H9 (cell line): ENCODE measurements around the gene SERTAD1. TPM values are rescaled to one million over a fixed set of nuclear protein-coding genes. Genes with fewer than 3 reads are reported as not detected.

Source experiments
- DNase-seq: peaks from one replicate; pipeline ENCODE4 v3.0.0-alpha.2; 2017
- H2AFZ ChIP-seq: one replicate; pipeline ENCODE4 v1.6.1; 2013; ENCODE audit warnings: mild to moderate bottlenecking, low read length, control low read depth, moderate library complexity
- H2AK5ac ChIP-seq: 2 replicates; pipeline ENCODE4 v1.6.1; 2013; ENCODE audit warnings: low read length, control low read depth, mixed read lengths; ENCODE audit not compliant: insufficient read length
- H2BK120ac ChIP-seq: one replicate; pipeline ENCODE4 v1.6.1; 2013; ENCODE audit warnings: low read depth, mild to moderate bottlenecking, low read length, control low read depth, inconsistent platforms; ENCODE audit not compliant: poor library complexity, severe bottlenecking
- H2BK12ac ChIP-seq: 2 replicates; pipeline ENCODE4 v1.6.1; 2013; ENCODE audit warnings: low read length, control low read depth, mixed read lengths, low read depth; ENCODE audit not compliant: insufficient read length
- H2BK15ac ChIP-seq: 2 replicates; pipeline ENCODE4 v1.6.1; 2013; ENCODE audit warnings: low read depth, low read length, control low read depth
- H2BK20ac ChIP-seq: one replicate; pipeline ENCODE4 v1.6.1; 2013; ENCODE audit warnings: low read depth, mild to moderate bottlenecking, low read length, control low read depth, inconsistent platforms; ENCODE audit not compliant: poor library complexity, severe bottlenecking
- H2BK5ac ChIP-seq: 2 replicates; pipeline ENCODE4 v1.6.1; 2013; ENCODE audit warnings: low read length, control low read depth, mixed read lengths; ENCODE audit not compliant: insufficient read length
- H3K14ac ChIP-seq: 2 replicates; pipeline ENCODE4 v1.6.1; 2013; ENCODE audit warnings: low read length, control low read depth; ENCODE audit not compliant: insufficient read depth
- H3K18ac ChIP-seq: 2 replicates; pipeline ENCODE4 v1.6.1; 2013; ENCODE audit warnings: low read depth, mild to moderate bottlenecking, mixed read lengths, low read length, control low read depth; ENCODE audit not compliant: insufficient read length
- H3K23ac ChIP-seq: 2 replicates; pipeline ENCODE4 v1.6.1; 2013; ENCODE audit warnings: low read length, control low read depth, mixed read lengths, low read depth; ENCODE audit not compliant: insufficient read length
- H3K23me2 ChIP-seq: 2 replicates; pipeline ENCODE4 v1.6.1; 2013; ENCODE audit warnings: low read depth, mild to moderate bottlenecking, mixed read lengths, low read length, control low read depth; ENCODE audit not compliant: insufficient read length, poor library complexity, severe bottlenecking
- H3K27ac ChIP-seq: 2 replicates; pipeline ENCODE4 v1.5.1; 2013; ENCODE audit warnings: low read length, control low read depth, mixed read lengths, low read depth; ENCODE audit not compliant: insufficient read length
- H3K27me3 ChIP-seq: 2 replicates; pipeline ENCODE4 v1.6.1; 2013; ENCODE audit warnings: low read length, control low read depth, inconsistent platforms; ENCODE audit not compliant: insufficient read depth
- H3K4ac ChIP-seq: 2 replicates; pipeline ENCODE4 v1.6.1; 2013; ENCODE audit warnings: low read depth, mild to moderate bottlenecking, control low read depth, inconsistent platforms, low read length, moderate library complexity
- H3K4me1 ChIP-seq: 2 replicates; pipeline ENCODE4 v1.6.1; 2013; ENCODE audit warnings: low read length, control low read depth, inconsistent platforms; ENCODE audit not compliant: insufficient read depth
- H3K4me2 ChIP-seq: 2 replicates; pipeline ENCODE4 v1.6.1; 2013; ENCODE audit warnings: low read length, control low read depth, mixed read lengths; ENCODE audit not compliant: insufficient read length, insufficient read depth
- H3K56ac ChIP-seq: 2 replicates; pipeline ENCODE4 v1.6.1; 2013; ENCODE audit warnings: low read depth, mild to moderate bottlenecking, mixed read lengths, low read length, control low read depth; ENCODE audit not compliant: insufficient read length
- H3K79me1 ChIP-seq: 2 replicates; pipeline ENCODE4 v1.6.1; 2013; ENCODE audit warnings: low read depth, mild to moderate bottlenecking, moderate library complexity, low read length, control low read depth, inconsistent platforms; ENCODE audit not compliant: insufficient read depth, poor library complexity, severe bottlenecking
- H3K79me2 ChIP-seq: 2 replicates; pipeline ENCODE4 v1.6.1; 2013; ENCODE audit warnings: low read length, control low read depth, inconsistent platforms; ENCODE audit not compliant: insufficient read depth
- H3K9ac ChIP-seq: 2 replicates; pipeline ENCODE4 v1.6.1; 2013; ENCODE audit warnings: low read length, control low read depth, mixed read lengths; ENCODE audit not compliant: insufficient read length; ENCODE audit errors: extremely low read depth
- H3K9me3 ChIP-seq: one replicate; pipeline ENCODE4 v1.6.1; 2013; ENCODE audit warnings: low read depth, low read length, inconsistent platforms; ENCODE audit not compliant: control insufficient read depth
- H3T11ph ChIP-seq: one replicate; pipeline ENCODE4 v1.6.1; 2013; ENCODE audit warnings: mild to moderate bottlenecking, low read length, control low read depth, inconsistent platforms
- H4K20me1 ChIP-seq: one replicate; pipeline ENCODE4 v1.6.1; 2013; ENCODE audit not compliant: control insufficient read depth, insufficient read length, insufficient read depth
- H4K5ac ChIP-seq: 2 replicates; pipeline ENCODE4 v1.6.1; 2013; ENCODE audit warnings: low read depth, mild to moderate bottlenecking, mixed read lengths, low read length, control low read depth; ENCODE audit not compliant: insufficient read length
- H4K8ac ChIP-seq: replicated peaks from 2 replicates; pipeline ENCODE4 v1.6.1; 2013; ENCODE audit warnings: low read length, control low read depth, mixed read lengths, low read depth; ENCODE audit not compliant: insufficient read length
- H4K91ac ChIP-seq: 2 replicates; pipeline ENCODE4 v1.6.1; 2013; ENCODE audit warnings: low read depth, mild to moderate bottlenecking, moderate library complexity, mixed read lengths, low read length, control low read depth; ENCODE audit not compliant: insufficient read length
- H3K27ac Mint-ChIP-seq, 3 experiments: 2 replicates in 2 of 3; 3 replicates in 1 of 3; pipeline ENCODE4 v1.8.0; 2020 to 2021; ENCODE audit warnings: mixed read lengths in 3 of 3, mild to moderate bottlenecking in 1 of 3, moderate library complexity in 1 of 3
- H3K27me3 Mint-ChIP-seq: 2 replicates; pipeline ENCODE4 v1.8.0; 2021; ENCODE audit warnings: low read depth, mild to moderate bottlenecking, moderate library complexity, mixed read lengths
- H3K36me3 Mint-ChIP-seq, 3 experiments: 2 replicates in 2 of 3; 3 replicates in 1 of 3; pipeline ENCODE4 v1.8.0; 2020 to 2021; ENCODE audit warnings: low read depth in 3 of 3, mixed read lengths in 3 of 3; ENCODE audit not compliant: insufficient read depth in 1 of 3
- H3K4me1 Mint-ChIP-seq, 2 experiments: 2 replicates each; pipeline ENCODE4 v1.8.0; 2020; ENCODE audit warnings: mixed read lengths in 2 of 2
- H3K4me3 Mint-ChIP-seq, 2 experiments: 2 replicates in 1 of 2; 3 replicates in 1 of 2; pipeline ENCODE4 v1.8.0; 2020 to 2021; ENCODE audit warnings: mild to moderate bottlenecking in 2 of 2, mixed read lengths in 2 of 2, moderate library complexity in 1 of 2
- H3K9me3 Mint-ChIP-seq, 2 experiments: 2 replicates in 1 of 2; 3 replicates in 1 of 2; pipeline ENCODE4 v1.8.0; 2020; ENCODE audit warnings: mild to moderate bottlenecking in 2 of 2, mixed read lengths in 2 of 2, moderate library complexity in 1 of 2
- CTCF ChIP-seq: fragments of 200-600 bp; sonication (generic); conservative IDR thresholded peaks from 3 replicates; pipeline ENCODE4 v1.8.0; 2021; ENCODE audit warnings: antibody characterized with exemption, mild to moderate bottlenecking
- whole genome bisulfite sequencing: extraction: QIAGEN DNeasy Blood & Tissue Kit; methylation state at CpG from one replicate; pipeline ENCODE4 v1.1.7; 2013; ENCODE audit warnings: missing lambda C conversion rate, low lambda C conversion rate, mixed read lengths; ENCODE audit not compliant: insufficient read length; ENCODE audit errors: extremely low coverage; 5-methylcytosine and 5-hydroxymethylcytosine counted together
- total RNA-seq: library from RNA; stranded (reverse); gene quantifications from 2 replicates; pipeline ENCODE4 v1.2.1, GENCODE V29; 2021

The SERTAD1 gene
- total RNA-seq, 1 experiment from 2014 or later, result 7.9 TPM

DNA sequence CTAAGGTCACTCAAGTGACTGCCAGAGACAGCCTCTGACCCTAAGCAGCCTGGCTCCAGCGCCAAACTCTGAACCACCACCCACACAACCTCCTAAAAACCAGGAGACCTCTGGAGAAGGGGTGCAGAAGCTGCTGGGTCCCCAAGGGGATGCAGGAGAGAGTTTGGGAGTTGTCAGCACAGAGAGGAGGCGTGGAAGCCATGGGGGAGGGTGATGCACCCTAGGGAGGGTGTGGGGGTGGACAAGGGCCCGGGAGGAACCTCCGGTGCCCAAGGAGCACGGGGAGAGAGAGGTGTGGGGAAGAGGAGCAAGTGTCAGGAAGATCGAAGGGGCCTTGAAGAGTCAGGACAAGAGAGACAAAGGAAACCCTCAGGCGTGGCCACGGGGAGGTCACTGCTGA, 33.7 kb downstream of the SERTAD1 start:
- Histone ChIP-seq H3K4ac (no peak overlapping the region), H3K79me1 (no peaks in the 10 kb centered on the region), H3K4me1 (no peaks in the 10 kb centered on the region), H4K20me1 (no peaks in the 10 kb centered on the region), H2BK120ac (no peak overlapping the region), H2BK12ac (no peak overlapping the region), H4K91ac (no peak overlapping the region), H4K8ac (no peak overlapping the region), H2AK5ac (no peak overlapping the region), H2BK5ac (no peak overlapping the region), H3K79me2 (no peaks in the 10 kb centered on the region), H3K9me3 (no peaks in the 10 kb centered on the region), H3K56ac (no peak overlapping the region), H3K14ac (no peak overlapping the region), H4K5ac (no peak overlapping the region), H3K23me2 (no peaks in the 10 kb centered on the region), H3T11ph (no peak overlapping the region), H2AFZ (no peak overlapping the region), H2BK20ac (no peak overlapping the region), H3K27ac (no peak overlapping the region), H3K27me3 (no peaks in the 10 kb centered on the region), H3K18ac (no peak overlapping the region), H2BK15ac (no peak overlapping the region), H3K9ac (no peak overlapping the region), H3K23ac (no peak overlapping the region), H3K4me2 (no peak overlapping the region)
- no peak for TF ChIP-seq CTCF
- peaks cover 6% of the 10 kb centered on the region for H3K27me3 Mint-ChIP-seq
- H3K36me3 Mint-ChIP-seq, result no peaks in the 10 kb centered on the region; a peak in 1 of 7 replicates
- no peak overlapping the region for H3K4me3 Mint-ChIP-seq
- H3K4me1 Mint-ChIP-seq, result peaks cover 7 to 9% of the 10 kb centered on the region in 2 experiments
- peak overlapping the region in 2 of 3 experiments; percentile 18 to 51; a peak in 4 of 7 replicates for H3K27ac Mint-ChIP-seq
- WGBS, result no CpG with 5 or more reads among the region's 8 CpGs
- DNase-seq, result no peak
- no peaks in the 10 kb centered on the region for H3K9me3 Mint-ChIP-seq
